ENCODE results near the gene SKI. TPM values are rescaled to one million over a fixed set of nuclear protein-coding genes. Genes with fewer than 3 reads are reported as not detected.

The SKI gene
- total and polyA plus RNA-seq, 10 of the 15 experiments (the other 5 are each of a cell fraction or from before 2014, with no cell fraction given), result 0.03 to 14.9 (median 0.96) TPM

DNA sequence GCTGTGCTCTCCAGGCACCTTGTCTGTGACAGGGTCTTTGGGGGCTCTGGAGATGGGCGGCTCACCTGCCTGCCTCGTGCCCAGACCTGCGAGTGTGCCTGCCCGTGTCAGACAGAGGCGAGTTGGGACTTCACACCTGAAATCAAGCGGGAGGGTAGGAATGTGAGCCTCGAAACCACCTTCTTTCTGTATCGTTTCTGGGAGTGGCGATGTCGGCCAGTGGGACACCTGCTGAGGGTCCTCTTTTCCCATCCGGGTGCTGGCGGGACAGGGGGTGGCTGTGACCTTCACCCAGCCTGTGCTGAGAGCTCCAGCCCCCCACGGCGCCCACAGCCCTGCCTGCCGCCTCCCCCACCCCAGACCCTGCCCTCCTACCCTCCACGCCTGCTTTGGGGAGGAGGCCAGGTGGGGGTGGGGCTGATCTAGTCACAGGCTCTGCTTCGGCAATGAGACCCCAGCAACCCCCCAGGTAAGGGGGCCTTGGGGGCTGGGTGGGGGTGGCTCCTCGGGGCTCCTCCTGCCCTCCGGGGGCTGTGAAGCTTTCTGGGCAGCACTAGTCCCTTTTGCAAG is 17.9 kb upstream of the SKI start:
- Histone ChIP-seq H2AFZ (ENCODE audit: control insufficient read depth, low read depth, low read length) (no peak overlapping the region), H3K4me3 (no peak overlapping the region), H3K9me3 (replicated peaks; ENCODE audit: control insufficient read depth, insufficient read depth, low read length) (no peaks in the 10 kb centered on the region), H3K27me3 (replicated peaks in 1 of 2; ENCODE audit: control insufficient read depth in 2 of 2, insufficient read depth in 2 of 2, low read length in 1 of 2) (no peaks in the 10 kb centered on the region; a peak in 1 of 4 replicates), H3K27ac (ENCODE audit: control insufficient read depth, insufficient read depth) (no peak overlapping the region), H4K20me1 (ENCODE audit: control insufficient read depth, insufficient read depth) (no peaks in the 10 kb centered on the region), H3K4me2 (ENCODE audit: control insufficient read depth, insufficient read depth) (no peak overlapping the region), H3K4me1 (ENCODE audit: control insufficient read depth, insufficient read depth, low read length) (0 out of 2 replicates have a peak, but pooled peaks cover 4% of the 10 kb centered on the region), H3K9ac (ENCODE audit: control insufficient read depth, insufficient read depth, low read length) (no peak overlapping the region), H3K79me2 (ENCODE audit: control insufficient read depth, insufficient read depth, low read length) (no peaks in the 10 kb centered on the region), H3K36me3 (ENCODE audit: control insufficient read depth in 2 of 2, insufficient read depth in 2 of 2, low read length in 1 of 2) (no peaks in the 10 kb centered on the region)
- ChIA-PET SMC1A (ENCODE audit: uncharacterized antibody, unreplicated experiment) (no interaction called here), RAD21 (ENCODE audit: unreplicated experiment) (no interaction called here), CTCF (no interaction called here), POLR2A (no interaction called here)
- DNase-seq (ENCODE audit: low read depth, low spot score) (no peak), FAIRE-seq (no peak), ATAC-seq (no peak)
- no TSS peak for BruUV-seq (replicated peaks)
- no peak for TF ChIP-seq CEBPB (IDR thresholded peaks at IDR 0.05; ENCODE audit: borderline replicate concordance in 1 of 2, low read depth in 2 of 2, low read length in 2 of 2)
- no peak for TF ChIP-seq ZNF622 (IDR thresholded peaks at IDR 0.05)
- TF ChIP-seq, protein P1, sequence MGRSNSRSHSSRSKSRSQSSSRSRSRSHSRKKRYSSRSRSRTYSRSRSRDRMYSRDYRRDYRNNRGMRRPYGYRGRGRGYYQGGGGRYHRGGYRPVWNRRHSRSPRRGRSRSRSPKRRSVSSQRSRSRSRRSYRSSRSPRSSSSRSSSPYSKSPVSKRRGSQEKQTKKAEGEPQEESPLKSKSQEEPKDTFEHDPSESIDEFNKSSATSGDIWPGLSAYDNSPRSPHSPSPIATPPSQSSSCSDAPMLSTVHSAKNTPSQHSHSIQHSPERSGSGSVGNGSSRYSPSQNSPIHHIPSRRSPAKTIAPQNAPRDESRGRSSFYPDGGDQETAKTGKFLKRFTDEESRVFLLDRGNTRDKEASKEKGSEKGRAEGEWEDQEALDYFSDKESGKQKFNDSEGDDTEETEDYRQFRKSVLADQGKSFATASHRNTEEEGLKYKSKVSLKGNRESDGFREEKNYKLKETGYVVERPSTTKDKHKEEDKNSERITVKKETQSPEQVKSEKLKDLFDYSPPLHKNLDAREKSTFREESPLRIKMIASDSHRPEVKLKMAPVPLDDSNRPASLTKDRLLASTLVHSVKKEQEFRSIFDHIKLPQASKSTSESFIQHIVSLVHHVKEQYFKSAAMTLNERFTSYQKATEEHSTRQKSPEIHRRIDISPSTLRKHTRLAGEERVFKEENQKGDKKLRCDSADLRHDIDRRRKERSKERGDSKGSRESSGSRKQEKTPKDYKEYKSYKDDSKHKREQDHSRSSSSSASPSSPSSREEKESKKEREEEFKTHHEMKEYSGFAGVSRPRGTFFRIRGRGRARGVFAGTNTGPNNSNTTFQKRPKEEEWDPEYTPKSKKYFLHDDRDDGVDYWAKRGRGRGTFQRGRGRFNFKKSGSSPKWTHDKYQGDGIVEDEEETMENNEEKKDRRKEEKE (IDR thresholded peaks at IDR 0.05), result no peak
- no peak for TF ChIP-seq PML (IDR thresholded peaks at IDR 0.05; ENCODE audit: low read length)
- TF ChIP-seq, protein P2, sequence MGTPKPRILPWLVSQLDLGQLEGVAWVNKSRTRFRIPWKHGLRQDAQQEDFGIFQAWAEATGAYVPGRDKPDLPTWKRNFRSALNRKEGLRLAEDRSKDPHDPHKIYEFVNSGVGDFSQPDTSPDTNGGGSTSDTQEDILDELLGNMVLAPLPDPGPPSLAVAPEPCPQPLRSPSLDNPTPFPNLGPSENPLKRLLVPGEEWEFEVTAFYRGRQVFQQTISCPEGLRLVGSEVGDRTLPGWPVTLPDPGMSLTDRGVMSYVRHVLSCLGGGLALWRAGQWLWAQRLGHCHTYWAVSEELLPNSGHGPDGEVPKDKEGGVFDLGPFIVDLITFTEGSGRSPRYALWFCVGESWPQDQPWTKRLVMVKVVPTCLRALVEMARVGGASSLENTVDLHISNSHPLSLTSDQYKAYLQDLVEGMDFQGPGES (IDR thresholded peaks at IDR 0.05), result no peak
- no peak for TF ChIP-seq HDGF (IDR thresholded peaks at IDR 0.05)
- TF ChIP-seq ZNF384 (IDR thresholded peaks at IDR 0.05; ENCODE audit: borderline replicate concordance, low read depth, low read length), result no peak
- no peak for TF ChIP-seq ZNF217 (IDR thresholded peaks at IDR 0.05)
- no peak for TF ChIP-seq RBBP5 (conservative IDR thresholded peaks at IDR 0.05)
- TF ChIP-seq HCFC1 (IDR thresholded peaks at IDR 0.05; ENCODE audit: low read length), result no peak
- TF ChIP-seq LARP7 (IDR thresholded peaks at IDR 0.05), result no peak
- no peak for TF ChIP-seq HDAC2 (IDR thresholded peaks at IDR 0.05)
- no peak for TF ChIP-seq IRF4 (IDR thresholded peaks at IDR 0.05; ENCODE audit: low read depth, low read length)
- TF ChIP-seq, protein P3, sequence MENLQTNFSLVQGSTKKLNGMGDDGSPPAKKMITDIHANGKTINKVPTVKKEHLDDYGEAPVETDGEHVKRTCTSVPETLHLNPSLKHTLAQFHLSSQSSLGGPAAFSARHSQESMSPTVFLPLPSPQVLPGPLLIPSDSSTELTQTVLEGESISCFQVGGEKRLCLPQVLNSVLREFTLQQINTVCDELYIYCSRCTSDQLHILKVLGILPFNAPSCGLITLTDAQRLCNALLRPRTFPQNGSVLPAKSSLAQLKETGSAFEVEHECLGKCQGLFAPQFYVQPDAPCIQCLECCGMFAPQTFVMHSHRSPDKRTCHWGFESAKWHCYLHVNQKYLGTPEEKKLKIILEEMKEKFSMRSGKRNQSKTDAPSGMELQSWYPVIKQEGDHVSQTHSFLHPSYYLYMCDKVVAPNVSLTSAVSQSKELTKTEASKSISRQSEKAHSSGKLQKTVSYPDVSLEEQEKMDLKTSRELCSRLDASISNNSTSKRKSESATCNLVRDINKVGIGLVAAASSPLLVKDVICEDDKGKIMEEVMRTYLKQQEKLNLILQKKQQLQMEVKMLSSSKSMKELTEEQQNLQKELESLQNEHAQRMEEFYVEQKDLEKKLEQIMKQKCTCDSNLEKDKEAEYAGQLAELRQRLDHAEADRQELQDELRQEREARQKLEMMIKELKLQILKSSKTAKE (IDR thresholded peaks at IDR 0.05; ENCODE audit: low read depth, poor library complexity, severe bottlenecking), result no peak
- WGBS (ENCODE audit: insufficient coverage, insufficient replicate concordance, low lambda C conversion rate, missing lambda C conversion rate), result 24% methylated on average over 16 of the region's 19 CpGs
- intact Hi-C loops (cut with micrococcal nuclease; ENCODE audit: unreplicated experiment), result no loop called here
- in situ Hi-C loops (cut with MboI), result no loop called here
